OCI-LY7 (cell line): ENCODE data around the gene ARMC9. TPM values are rescaled to one million over a fixed set of nuclear protein-coding genes. Genes with fewer than 3 reads are reported as not detected.

Experiments
- BruUV-seq: library from RNA; stranded (reverse); fragments of 400-500 nt; replicated peaks from 2 replicates; lab custom pipeline; 2021; lab: Mats Ljungman, UMichigan
- CTCF ChIA-PET: fragments of 300-600 bp; sonication (Branson Sonifier 250); formaldehyde crosslinking; loops from one replicate; lab custom pipeline; 2022; ENCODE audit warnings: antibody characterized with exemption; ENCODE audit not compliant: unreplicated experiment; lab: Charles Lee
- POLR2A ChIA-PET: fragments of 300-600 bp; sonication (Branson Sonifier 250); formaldehyde crosslinking; loops from one replicate; lab custom pipeline; 2022; ENCODE audit warnings: antibody characterized with exemption; lab: Charles Lee
- DNase-seq: peaks from one replicate; pipeline ENCODE4 v3.0.0-alpha.2; 2015; ENCODE audit warnings: low spot score
- H2AFZ ChIP-seq: fragments of 200-600 bp; sonication (generic), shearing (Covaris generic); 2 replicates; pipeline ENCODE4 v1.6.1; 2014; ENCODE audit warnings: mild to moderate bottlenecking, antibody characterized with exemption, low read length, moderate library complexity
- H3K27ac ChIP-seq: fragments of 200-600 bp; sonication (generic); 2 replicates; pipeline ENCODE4 v1.5.1; 2014; ENCODE audit warnings: mixed run types, low read depth, mild to moderate bottlenecking, moderate library complexity, low read length, inconsistent platforms; ENCODE audit not compliant: poor library complexity, severe bottlenecking
- H3K36me3 ChIP-seq: fragments of 200-600 bp; sonication (generic); 2 replicates; pipeline ENCODE4 v1.6.1; 2014; ENCODE audit warnings: mild to moderate bottlenecking, antibody characterized with exemption, low read length, moderate library complexity, mixed read lengths; ENCODE audit not compliant: insufficient read depth
- H3K4me1 ChIP-seq: fragments of 200-600 bp; sonication (generic); 2 replicates; pipeline ENCODE4 v1.5.1; 2014; ENCODE audit warnings: mild to moderate bottlenecking, low read length; ENCODE audit not compliant: insufficient read depth, poor library complexity, severe bottlenecking
- H3K4me2 ChIP-seq: fragments of 200-600 bp; sonication (generic); 2 replicates; pipeline ENCODE4 v1.6.1; 2014; ENCODE audit warnings: mild to moderate bottlenecking, low read length
- H3K4me3 ChIP-seq: fragments of 200-600 bp; sonication (generic); 2 replicates; pipeline ENCODE4 v1.5.1; 2014; ENCODE audit warnings: mild to moderate bottlenecking, low read depth, low read length; ENCODE audit not compliant: poor library complexity, severe bottlenecking
- H3K79me2 ChIP-seq: fragments of 200-600 bp; sonication (generic); 2 replicates; pipeline ENCODE4 v1.6.1; 2016; ENCODE audit warnings: low read depth, mild to moderate bottlenecking, low read length, moderate library complexity, mixed read lengths; ENCODE audit not compliant: insufficient read depth
- H3K9me2 ChIP-seq: fragments of 200-600 bp; sonication (generic); 2 replicates; pipeline ENCODE4 v1.6.1; 2016; ENCODE audit warnings: mild to moderate bottlenecking, low read length, mixed read lengths; ENCODE audit not compliant: insufficient read depth
- H3K9me3 ChIP-seq: fragments of 200-600 bp; sonication (generic); 2 replicates; pipeline ENCODE4 v1.6.1; 2014; ENCODE audit warnings: mild to moderate bottlenecking, mixed run types, low read length, mixed read lengths
- H4K20me1 ChIP-seq: fragments of 200-600 bp; sonication (generic); 2 replicates; pipeline ENCODE4 v1.6.1; 2014; ENCODE audit warnings: mild to moderate bottlenecking, antibody characterized with exemption, low read length, moderate library complexity, mixed read lengths; ENCODE audit not compliant: insufficient read depth
- CTCF ChIP-seq: fragments of 200-600 bp; sonication (generic); conservative IDR thresholded peaks from 2 replicates; pipeline ENCODE4 v1.5.1; 2014; ENCODE audit warnings: mild to moderate bottlenecking, antibody characterized with exemption, low read length, moderate library complexity, mixed read lengths
- EZH2phosphoT487 ChIP-seq: fragments of 200-600 bp; sonication (generic); IDR thresholded peaks from 2 replicates; pipeline ENCODE4 v1.6.1; 2018; ENCODE audit warnings: low read depth, borderline replicate concordance, mild to moderate bottlenecking, mixed run types, antibody characterized with exemption, low read length, moderate library complexity, mixed read lengths
- intact Hi-C: fragments of 100-400 bp; cut with micrococcal nuclease; formaldehyde crosslinking; loops from one replicate; pipeline ENCODE4 v1.10.0; 2022; ENCODE audit not compliant: unreplicated experiment
- total RNA-seq, 2 experiments: library from RNA; depleted of rRNA in 1 of 2; stranded (reverse); fragments of >200 nt in 1 of 2; shearing (Covaris generic) in 1 of 2; gene quantifications; 2 replicates each; pipeline ENCODE4 v1.2.3, GENCODE V29; 2014 to 2022

The ARMC9 gene
- total RNA-seq, 2 experiments from 2014 or later = 6.6 to 12.2 TPM

- no peaks in the 10 kb centered on the region for H3K9me2 ChIP-seq
- H3K4me2 ChIP-seq = no peak overlapping the region
- no peaks in the 10 kb centered on the region for H3K9me3 ChIP-seq
- TF ChIP-seq EZH2phosphoT487 (no peak), CTCF (no peak)
- POLR2A ChIA-PET = no interaction called here
- DNase-seq = no peak
- no peaks in the 10 kb centered on the region for H3K79me2 ChIP-seq
- H3K4me3 ChIP-seq = no peak overlapping the region
- no peak overlapping the region for H3K27ac ChIP-seq
- no peaks in the 10 kb centered on the region for H4K20me1 ChIP-seq
- no peak overlapping the region for H2AFZ ChIP-seq
- CTCF ChIA-PET = no interaction called here
- H3K36me3 ChIP-seq = no peaks in the 10 kb centered on the region
- BruUV-seq = no TSS peak
- intact Hi-C loops = no loop called here
- H3K4me1 ChIP-seq = no peaks in the 10 kb centered on the region
These were observed 181.1 kb downstream of the ARMC9 start for GRCh38 chr2:231379266-231380215.

- intact Hi-C loops = no loop called here
- Histone ChIP-seq H3K4me1 (no peaks in the 10 kb centered on the region), H3K9me2 (no peaks in the 10 kb centered on the region), H3K4me3 (no peak overlapping the region), H3K79me2 (no peaks in the 10 kb centered on the region), H3K27ac (no peak overlapping the region), H2AFZ (no peak overlapping the region), H3K4me2 (no peak overlapping the region), H3K9me3 (peaks cover 7% of the 10 kb centered on the region; the same call in 1 of the 2 replicates), H4K20me1 (no peaks in the 10 kb centered on the region), H3K36me3 (no peaks in the 10 kb centered on the region)
- no peak for TF ChIP-seq CTCF
- no peak for TF ChIP-seq EZH2phosphoT487
- CTCF ChIA-PET = no interaction called here
- no TSS peak for BruUV-seq
- POLR2A ChIA-PET = no interaction called here
- no peak for DNase-seq
These were observed 181.9 kb downstream of the ARMC9 start for GRCh38 chr2:231380307-231380706.
